Upper lobe of right lung (tissue), 1 donor: Measurements from ENCODE around the gene RGS6. TPM values are rescaled to one million over a fixed set of nuclear protein-coding genes. Genes with fewer than 3 reads are reported as not detected.

Experiments
- ATAC-seq: fragments of 200-7000 bp; cut with Tn5 transposase; one replicate; pipeline ENCODE4 v1.9.1; 2020; ENCODE audit warnings: mild to moderate bottlenecking, moderate library complexity
- DNase-seq: peaks from one replicate; pipeline ENCODE4 v3.0.0-alpha.2; 2020
- H3K27ac ChIP-seq: fragments of 200-600 bp; one replicate; pipeline ENCODE4 v1.8.0; 2022
- H3K27me3 ChIP-seq: fragments of 200-600 bp; one replicate; pipeline ENCODE4 v1.8.0; 2022; ENCODE audit warnings: mild to moderate bottlenecking
- H3K36me3 ChIP-seq: fragments of 200-600 bp; one replicate; pipeline ENCODE4 v1.8.0; 2022
- H3K4me1 ChIP-seq: fragments of 200-600 bp; one replicate; pipeline ENCODE4 v1.8.0; 2022
- H3K4me3 ChIP-seq: fragments of 200-600 bp; one replicate; pipeline ENCODE4 v1.8.0; 2022; ENCODE audit warnings: mild to moderate bottlenecking
- H3K9me3 ChIP-seq: fragments of 200-600 bp; one replicate; pipeline ENCODE4 v1.8.0; 2022
- intact Hi-C: fragments of 100-400 bp; cut with DNase I; formaldehyde crosslinking; loops from one replicate; pipeline ENCODE4 v1.11.0; 2022
- total RNA-seq: library from RNA; stranded (reverse); fragmentation: NEBNext Ultra II Directional; extraction: Animal tissue kit (Norgen Biotek cat#: 25700); gene quantifications from one replicate; pipeline ENCODE4 v1.2.1, GENCODE V29; 2021
- TF ChIP-seq, protein P1 (sequence below): fragments of 200-600 bp; IDR thresholded peaks from one replicate; pipeline ENCODE4 v1.8.0; 2022; ENCODE audit warnings: antibody characterized with exemption
- donor health status: DM: no; HTN: yes; CAD: no; lungs with severe emphysema.

The RGS6 gene
- total RNA-seq, 1 donor from 2014 or later: 2.6 TPM

DNA sequence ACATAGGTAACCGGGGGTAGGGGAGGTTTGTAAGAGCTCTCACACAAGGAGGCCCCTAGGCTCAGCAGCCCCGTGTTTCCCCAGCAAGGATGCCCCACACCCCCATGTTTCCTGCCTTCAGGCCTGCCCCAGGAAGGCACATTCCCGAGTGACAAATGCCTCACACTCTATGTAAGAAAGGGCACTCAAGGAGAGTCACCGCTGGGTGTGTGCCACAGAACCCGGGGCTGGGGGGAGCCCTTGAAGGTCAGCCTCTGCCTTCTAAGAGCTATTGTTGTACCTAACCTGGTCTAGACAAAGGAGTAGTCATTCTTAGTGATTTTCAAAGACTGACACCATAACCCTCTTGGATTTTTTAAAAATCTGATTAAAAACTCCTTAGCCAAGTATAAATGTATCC lies 628.1 kb downstream of the RGS6 start:
- H3K27me3 ChIP-seq: no peaks in the 10 kb centered on the region
- H3K9me3 ChIP-seq: no peaks in the 10 kb centered on the region
- intact Hi-C loops: no loop called here
- no peak overlapping the region for H3K27ac ChIP-seq
- H3K4me1 ChIP-seq: no peaks in the 10 kb centered on the region
- DNase-seq (no peak), ATAC-seq (no peak)
- TF ChIP-seq, protein P1, sequence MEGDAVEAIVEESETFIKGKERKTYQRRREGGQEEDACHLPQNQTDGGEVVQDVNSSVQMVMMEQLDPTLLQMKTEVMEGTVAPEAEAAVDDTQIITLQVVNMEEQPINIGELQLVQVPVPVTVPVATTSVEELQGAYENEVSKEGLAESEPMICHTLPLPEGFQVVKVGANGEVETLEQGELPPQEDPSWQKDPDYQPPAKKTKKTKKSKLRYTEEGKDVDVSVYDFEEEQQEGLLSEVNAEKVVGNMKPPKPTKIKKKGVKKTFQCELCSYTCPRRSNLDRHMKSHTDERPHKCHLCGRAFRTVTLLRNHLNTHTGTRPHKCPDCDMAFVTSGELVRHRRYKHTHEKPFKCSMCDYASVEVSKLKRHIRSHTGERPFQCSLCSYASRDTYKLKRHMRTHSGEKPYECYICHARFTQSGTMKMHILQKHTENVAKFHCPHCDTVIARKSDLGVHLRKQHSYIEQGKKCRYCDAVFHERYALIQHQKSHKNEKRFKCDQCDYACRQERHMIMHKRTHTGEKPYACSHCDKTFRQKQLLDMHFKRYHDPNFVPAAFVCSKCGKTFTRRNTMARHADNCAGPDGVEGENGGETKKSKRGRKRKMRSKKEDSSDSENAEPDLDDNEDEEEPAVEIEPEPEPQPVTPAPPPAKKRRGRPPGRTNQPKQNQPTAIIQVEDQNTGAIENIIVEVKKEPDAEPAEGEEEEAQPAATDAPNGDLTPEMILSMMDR: no peak
- H3K36me3 ChIP-seq: no peaks in the 10 kb centered on the region
- H3K4me3 ChIP-seq: no peak overlapping the region

DNA sequence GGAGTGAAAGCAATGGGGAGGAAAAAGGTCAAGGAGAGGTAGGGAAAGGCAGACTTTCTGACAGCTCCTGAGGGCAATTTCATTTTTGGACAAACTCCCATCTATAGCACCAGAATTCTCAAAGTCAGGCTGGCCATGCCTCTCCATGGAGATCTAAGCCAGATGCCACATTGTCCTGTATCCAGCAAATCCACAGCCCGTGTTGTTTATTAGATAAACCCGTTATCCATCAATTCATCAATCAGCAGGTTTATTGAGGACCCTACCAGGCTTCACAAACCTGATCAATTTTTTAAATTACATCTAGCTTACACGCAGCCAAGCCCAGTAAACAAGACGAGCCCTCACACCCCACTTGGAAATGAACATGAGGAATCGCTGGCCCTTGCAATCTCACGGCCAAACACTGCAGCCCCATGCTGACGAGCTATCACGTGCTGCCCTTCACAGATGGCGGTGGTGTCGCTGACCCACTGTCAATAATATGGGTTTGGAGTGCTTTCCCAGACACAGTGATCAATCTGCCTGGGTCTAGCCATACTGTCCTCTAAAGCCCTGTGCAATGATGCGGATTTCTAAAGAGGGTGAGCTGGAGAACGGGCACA lies 628.8 kb downstream of the RGS6 start:
- no peak for DNase-seq
- Histone ChIP-seq H3K27ac (no peak overlapping the region), H3K36me3 (no peaks in the 10 kb centered on the region), H3K4me1 (no peaks in the 10 kb centered on the region), H3K9me3 (no peaks in the 10 kb centered on the region), H3K4me3 (no peak overlapping the region), H3K27me3 (no peaks in the 10 kb centered on the region)
- no peak for ATAC-seq
- TF ChIP-seq, protein P1: no peak
- intact Hi-C loops: no loop called here

DNA sequence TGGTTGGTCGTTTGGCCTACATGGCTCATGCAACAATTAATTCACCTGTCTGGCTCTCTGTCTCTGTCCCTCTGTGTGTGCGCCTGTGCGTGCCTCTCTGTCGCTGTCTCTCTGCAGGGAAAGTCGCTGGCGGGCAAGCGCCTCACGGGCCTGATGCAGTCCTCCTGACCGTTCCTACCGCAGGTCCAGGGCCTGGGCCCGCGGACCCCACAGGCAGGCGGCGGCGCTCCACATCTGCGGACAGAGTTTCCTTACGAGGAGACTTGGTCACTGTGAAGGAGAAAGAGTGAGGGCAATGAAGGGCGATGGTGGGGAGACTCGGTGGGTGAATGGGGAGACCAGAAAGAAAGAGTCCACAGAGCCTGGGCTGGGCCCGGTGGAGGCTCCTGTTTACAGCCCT lies 630.1 kb downstream of the RGS6 start:
- no peaks in the 10 kb centered on the region for H3K9me3 ChIP-seq
- DNase-seq: no peak
- ATAC-seq: no peak
- H3K27me3 ChIP-seq: no peaks in the 10 kb centered on the region
- no peaks in the 10 kb centered on the region for H3K36me3 ChIP-seq
- TF ChIP-seq, protein P1: no peak
- H3K27ac ChIP-seq: no peak overlapping the region
- H3K4me3 ChIP-seq: no peak overlapping the region
- no peaks in the 10 kb centered on the region for H3K4me1 ChIP-seq
- intact Hi-C loops: no loop called here

DNA sequence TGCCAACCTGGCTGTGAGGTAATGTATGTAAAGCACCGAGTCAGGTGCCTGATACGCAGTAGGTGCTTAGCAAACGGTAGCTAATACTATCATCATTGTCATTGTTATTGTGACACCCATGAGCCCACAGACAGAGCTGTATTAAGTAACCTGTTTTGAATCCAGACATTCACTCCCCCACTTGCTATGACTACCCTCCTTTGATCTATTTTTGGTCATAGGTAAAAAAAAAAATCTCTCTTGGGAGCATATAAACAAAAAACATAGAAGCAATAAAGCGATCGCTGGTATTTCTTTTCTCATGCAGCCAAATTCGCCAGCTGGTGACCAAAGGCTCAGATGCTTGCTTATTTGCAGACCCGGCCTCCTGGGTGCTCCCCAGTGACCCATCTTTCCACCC lies 631.4 kb downstream of the RGS6 start:
- Histone ChIP-seq H3K36me3 (no peaks in the 10 kb centered on the region), H3K27me3 (no peaks in the 10 kb centered on the region), H3K9me3 (no peaks in the 10 kb centered on the region), H3K4me3 (no peak overlapping the region), H3K4me1 (no peaks in the 10 kb centered on the region), H3K27ac (no peak overlapping the region)
- TF ChIP-seq, protein P1: no peak
- ATAC-seq (no peak), DNase-seq (no peak)
- intact Hi-C loops: no loop called here

DNA sequence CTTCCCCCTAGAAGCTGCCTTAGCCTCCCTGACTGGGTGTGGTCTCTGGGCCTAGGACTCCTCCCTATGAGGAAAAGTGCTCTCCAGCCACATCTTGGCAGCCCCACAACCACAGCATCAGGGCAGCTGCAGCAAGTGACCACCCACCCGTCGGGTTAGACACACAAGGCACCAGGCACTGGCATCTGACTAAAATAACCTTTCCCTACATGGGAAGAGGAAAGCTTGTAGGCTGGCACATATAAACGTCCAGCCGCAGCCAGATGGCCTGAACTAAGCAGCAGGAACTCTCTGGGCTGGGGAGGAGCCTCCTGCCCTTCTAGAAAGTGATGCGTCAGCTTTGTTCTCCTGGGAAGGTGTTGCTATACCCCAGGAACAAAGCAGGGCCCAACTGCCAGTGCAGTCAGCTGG lies 632.9 kb downstream of the RGS6 start:
- ATAC-seq: no peak
- intact Hi-C loops: no loop called here
- H3K27me3 ChIP-seq: no peaks in the 10 kb centered on the region
- H3K9me3 ChIP-seq: no peaks in the 10 kb centered on the region
- H3K4me1 ChIP-seq: no peaks in the 10 kb centered on the region
- no peak for DNase-seq
- H3K36me3 ChIP-seq: no peaks in the 10 kb centered on the region
- no peak overlapping the region for H3K27ac ChIP-seq
- no peak overlapping the region for H3K4me3 ChIP-seq
- TF ChIP-seq, protein P1: no peak

DNA sequence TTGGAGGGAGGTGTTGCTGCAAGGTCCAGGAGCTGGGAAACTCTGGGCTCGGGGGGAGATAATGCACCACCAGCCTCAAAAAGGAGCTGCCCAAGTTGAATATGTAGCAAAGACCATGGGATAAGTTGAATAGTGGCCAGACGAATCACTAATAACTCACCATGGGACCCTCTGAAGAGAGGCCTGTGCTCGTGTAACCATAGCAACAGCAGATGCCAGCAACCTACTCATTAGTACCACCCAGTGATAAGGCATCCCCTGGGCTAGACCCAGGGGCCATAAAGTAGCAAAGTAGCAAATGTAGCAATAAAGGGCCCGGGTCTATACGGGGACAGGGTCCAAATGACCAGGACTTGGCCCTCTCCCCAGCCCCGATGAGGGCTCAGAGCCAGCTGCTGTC lies 633.7 kb downstream of the RGS6 start:
- H3K36me3 ChIP-seq: no peaks in the 10 kb centered on the region
- ATAC-seq (no peak), DNase-seq (no peak)
- H3K4me1 ChIP-seq: no peaks in the 10 kb centered on the region
- intact Hi-C loops: no loop called here
- no peaks in the 10 kb centered on the region for H3K9me3 ChIP-seq
- no peak overlapping the region for H3K27ac ChIP-seq
- H3K4me3 ChIP-seq: no peak overlapping the region
- TF ChIP-seq, protein P1: no peak
- no peaks in the 10 kb centered on the region for H3K27me3 ChIP-seq
